GM12892 (cell line): ENCODE results near the gene INPP4B.

Experiments used
- POLR2A ChIP-seq: IDR thresholded peaks from 2 replicates; pipeline ENCODE4 v1.6.1; 2011; ENCODE audit warnings: low read depth, low read length, control low read depth
- POLR2AphosphoS5 ChIP-seq: IDR thresholded peaks from 2 replicates; pipeline ENCODE4 v1.6.1; 2011; ENCODE audit warnings: low read depth, low read length, control low read depth

GRCh38 chr4:142463206-142463605 lies 382.9 kb downstream of the INPP4B start:
- TF ChIP-seq POLR2A (no peak), POLR2AphosphoS5 (no peak)
